ENCODE results near the gene CMIP.
"Not testable (repeated sequence)": the region's sequence is repeated elsewhere in the genome, so short reads cannot be mapped to it uniquely, and the experiment has no call there.

Gene CMIP

DNA sequence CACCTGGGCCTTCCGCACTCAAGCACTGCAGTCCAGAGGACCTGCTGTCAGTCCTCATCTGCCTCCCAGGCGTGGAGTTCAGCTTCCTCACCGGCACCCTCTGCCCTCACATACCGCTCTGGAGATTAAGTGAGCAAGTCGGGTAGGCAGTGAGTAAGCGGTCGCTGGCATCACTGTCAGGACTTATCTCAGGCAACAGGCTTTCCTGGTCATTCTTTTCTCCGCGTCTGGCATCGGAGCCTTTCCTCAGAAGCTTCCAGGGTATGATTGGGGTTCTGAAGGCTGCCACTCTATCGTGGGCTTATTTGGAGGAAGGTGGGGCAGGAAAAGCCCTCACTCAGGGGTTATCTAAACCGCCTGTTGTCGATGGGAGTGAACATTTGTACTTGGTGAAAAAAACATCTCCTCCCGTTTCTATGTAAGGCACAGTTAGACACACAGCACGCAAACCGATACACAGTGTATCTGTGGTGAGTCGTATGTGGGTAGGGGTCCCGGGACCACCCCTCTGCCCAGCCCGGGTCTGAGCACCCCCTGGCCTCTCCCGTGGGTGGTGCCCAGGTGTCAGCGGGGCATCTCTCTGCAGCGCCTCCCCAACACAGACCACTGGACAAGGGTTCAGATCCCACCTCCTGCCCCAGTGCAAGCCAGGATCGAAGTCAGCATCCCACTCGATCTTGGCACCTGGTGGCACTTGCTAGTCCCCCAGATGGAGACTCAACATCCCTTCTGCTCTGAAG, 242.0 kb downstream of the CMIP start:
- DNase-seq (ENCODE audit: low read depth) = no peak

DNA sequence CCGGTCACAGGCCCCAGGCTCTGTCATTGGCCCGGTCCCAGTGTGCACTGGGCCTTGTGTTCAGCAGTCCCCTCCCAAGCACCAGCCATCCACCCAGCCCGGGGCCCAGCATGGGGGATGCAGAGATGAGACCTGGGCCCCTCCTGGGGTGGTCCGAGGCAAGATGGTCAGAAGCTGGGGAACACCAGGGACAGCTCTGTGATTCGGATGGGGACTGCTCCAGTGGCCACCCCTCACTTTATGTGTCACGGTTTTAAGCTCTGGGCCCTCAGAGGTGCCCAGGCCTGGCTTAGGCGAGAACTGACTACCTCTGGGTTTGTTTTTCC, 242.5 kb downstream of the CMIP start:
- DNase-seq (ENCODE audit: low read depth) = no peak

DNA sequence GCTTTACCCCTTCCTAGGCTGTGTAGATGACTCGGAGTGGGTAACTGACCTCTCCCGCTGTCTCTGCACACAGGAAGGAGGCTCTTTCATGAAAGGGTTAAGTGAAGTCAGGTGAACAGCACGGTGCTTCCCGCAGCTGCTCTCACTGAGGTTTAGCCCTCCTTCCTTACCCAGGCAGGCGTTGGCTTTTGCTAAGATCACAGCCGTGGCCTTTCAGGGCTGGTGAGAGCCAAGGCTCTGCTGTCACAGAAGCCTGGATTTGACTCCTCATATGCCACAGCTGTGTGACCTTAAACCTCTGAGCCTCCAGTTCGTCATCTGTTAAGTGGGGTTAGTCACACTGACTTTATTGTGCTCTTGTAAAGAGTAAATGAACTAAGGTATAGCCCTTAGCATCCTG, 243.6 kb downstream of the CMIP start:
- no peak for DNase-seq (ENCODE audit: low read depth)

DNA sequence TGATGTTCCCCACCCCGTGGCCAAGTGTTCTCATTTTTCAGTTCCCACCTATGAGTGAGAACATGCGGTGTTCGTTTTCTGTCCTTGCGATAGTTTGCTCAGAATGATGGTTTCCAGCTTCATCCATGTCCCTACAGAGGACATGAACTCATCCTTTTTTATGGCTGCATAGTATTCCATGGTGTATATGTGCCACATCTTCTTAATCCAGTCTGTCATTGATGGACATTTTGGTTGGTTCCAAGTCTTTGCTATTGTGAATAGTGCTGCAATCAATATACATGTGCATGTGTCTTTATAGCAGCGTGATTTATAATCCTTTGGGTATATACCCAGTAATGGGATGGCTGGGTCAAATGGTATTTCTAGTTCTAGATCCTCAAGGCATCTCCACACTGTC, 244.2 kb downstream of the CMIP start:
- DNase-seq (ENCODE audit: low read depth) = not testable (repeated sequence)

DNA sequence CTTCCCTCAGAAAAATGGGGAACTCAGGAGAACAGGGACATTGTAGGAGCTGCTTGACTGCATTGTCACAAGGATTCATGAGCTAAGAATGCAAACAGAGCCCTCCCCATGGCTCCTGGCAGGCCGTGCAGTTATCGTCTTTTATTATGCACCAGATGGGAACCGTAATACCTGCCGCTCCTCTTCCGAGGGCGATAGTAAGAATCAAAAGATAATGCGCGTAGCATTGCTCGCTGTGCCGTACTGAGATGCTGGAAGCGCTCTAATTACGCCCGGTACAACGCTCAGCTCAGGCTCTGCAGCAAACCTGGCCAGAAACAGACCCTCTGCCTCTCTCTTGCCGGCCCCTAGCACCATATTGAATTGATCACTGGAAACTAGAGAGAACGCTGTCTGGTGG, 247.4 kb downstream of the CMIP start:
- no peak for DNase-seq (ENCODE audit: low read depth)

DNA sequence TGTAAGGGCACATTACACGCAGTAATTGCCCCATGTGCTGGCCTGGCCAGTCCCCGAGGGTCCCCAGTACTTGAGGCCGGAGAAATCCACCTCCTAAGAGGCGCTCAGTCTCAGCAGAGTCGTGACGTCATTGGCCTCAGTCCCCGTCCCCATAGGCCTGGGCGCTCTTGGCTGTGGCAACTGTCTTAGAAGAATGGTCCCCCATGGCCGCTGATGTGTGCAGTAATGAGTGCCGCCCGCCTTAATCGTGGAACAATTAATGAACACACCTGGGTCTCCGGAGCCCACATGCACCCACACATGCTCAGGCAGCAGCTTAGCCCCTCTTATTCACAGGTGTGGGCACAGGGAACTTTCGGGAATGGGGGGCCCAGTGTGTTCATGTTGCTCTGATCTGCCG, 248.0 kb downstream of the CMIP start:
- DNase-seq (ENCODE audit: low read depth) = no peak

DNA sequence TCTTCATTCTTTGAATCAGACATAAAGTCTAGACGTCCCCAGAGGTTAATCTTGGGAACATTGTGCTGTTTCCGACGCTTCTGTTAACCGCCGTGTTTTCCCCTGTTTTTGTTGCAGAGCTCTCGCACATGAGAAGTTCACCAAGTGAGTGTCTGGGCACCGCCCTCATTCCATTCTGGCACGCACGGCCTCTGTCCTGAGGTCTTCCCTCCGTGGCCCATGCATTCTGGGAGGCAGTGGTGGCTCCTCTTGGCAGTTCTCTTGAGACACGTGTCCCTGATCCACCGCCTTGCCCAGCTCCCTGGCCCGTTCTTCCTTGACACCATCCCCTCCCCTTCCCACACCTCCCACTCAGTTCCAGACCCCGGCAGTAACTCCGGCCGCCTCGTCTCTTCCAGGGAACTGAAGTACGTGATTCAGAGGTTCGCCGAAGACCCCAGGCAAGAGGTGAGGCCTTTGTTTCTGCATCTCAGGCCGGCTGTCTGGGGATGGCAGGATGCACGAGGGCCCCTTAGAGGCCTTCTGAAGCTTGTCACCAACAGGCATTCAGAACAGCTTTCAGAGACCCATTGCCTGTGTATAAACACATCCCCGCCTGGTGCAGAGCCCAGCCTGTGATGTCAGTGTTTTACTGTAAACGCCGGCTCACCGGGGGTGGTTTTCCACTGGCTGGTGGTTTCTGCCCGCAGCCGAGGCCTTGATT, 248.6 kb downstream of the CMIP start:
- no peak for DNase-seq (ENCODE audit: low read depth)

DNA sequence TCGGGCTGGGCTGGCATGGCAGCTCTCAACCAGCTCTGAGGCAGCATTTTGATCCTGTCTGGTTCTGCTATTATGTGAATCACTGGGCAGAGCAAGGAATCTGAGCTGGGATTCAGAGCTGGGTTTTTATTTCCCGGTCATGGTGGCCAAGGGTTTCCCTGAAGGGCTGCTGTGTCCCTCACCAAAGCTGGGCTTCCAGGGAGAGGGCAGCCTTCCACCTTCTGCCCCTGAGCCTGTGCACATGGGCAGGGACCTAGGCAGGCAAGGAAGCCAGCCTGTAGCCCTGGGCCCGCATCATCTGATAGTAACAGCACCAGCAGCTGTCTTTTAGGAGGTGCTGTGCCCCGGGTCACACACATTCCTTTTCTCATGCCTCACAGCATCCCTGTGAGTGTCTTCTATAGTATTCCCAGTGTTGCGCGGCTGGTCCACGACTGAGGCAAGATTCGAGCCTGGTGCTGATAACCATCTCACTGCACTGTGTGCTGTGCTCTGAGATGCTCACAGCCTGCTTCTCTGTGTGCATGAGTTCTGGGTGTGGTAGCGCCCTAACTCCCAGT, 249.2 kb downstream of the CMIP start:
- no peak for DNase-seq (ENCODE audit: low read depth)

DNA sequence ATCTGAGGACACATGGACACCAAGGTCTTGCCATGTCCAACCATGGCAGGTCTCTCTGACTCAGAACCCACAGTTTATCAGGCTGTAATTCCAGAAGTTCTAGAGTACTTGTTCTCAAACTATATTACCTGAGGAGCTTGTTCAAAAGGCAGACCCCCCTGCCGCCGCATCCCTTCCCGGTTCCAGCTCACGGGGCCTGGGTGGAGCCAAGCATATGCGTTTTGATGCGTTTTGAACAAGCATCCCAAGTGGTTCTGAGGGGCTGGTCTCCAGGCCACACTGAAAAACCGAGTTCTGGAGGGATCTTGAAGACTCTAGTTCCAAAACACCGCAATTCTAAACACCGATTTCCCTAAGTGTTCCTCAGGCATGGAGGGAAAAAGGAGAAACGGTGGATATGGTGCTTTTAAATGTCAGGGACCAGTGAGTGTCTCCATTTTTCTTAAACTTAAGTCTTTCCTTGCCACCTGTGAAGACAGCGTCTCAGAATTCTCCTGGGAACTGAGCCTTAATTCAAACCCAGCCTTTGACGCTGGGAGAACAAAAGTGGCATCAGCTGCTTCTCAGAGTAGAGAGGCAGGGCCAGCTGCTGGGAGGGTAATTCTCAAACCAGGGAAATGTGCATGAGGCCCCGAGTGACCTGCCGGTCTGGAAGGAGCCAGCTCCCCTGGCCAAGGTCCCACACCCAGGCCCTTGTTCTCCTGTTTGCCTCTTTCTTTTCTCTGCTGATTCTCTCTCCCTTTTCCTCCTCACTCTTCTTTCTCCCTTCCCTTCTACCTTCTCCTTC, 250.1 kb downstream of the CMIP start:
- DNase-seq (ENCODE audit: low read depth) = no peak

DNA sequence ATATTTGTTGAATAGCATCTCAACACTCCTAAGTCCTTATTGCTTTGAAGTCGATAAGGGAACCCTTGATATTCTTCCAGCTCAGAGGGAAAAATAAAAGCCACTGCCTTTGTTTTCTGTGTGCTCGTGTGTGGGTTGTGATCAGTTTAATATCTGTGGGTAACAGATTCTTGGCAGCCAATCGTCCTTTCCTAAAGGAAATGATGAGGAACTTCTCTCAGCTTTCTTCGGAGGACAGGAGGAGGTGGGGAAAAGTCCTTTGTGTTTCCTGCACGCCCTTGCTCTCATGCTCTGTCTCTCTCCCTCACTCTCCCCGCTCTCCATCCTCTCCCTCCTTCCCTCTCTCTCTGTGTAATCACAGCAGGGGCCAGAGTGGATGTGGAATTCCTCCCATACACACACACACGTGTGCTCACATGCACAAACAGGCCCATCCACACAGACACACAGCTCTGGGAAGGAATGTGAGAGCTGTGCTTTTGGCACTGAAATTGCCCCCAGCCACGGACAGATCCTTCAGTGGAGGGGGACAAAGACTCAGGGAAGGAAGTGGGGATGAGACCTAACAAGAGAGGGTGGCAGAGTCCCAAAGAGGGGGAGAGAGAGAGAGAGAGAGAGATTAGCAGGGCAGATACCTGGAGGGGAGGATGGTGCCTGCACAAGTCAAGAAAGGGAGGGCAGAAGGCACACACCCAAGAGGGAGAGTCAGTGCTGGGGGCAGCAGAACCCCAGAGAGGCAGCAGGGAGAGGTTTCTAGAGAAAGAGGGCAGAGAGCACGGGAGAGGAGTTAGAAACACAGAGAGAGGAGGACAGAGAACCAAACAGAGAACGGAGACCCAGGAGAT, 250.9 kb downstream of the CMIP start:
- no peak for DNase-seq (ENCODE audit: low read depth)

DNA sequence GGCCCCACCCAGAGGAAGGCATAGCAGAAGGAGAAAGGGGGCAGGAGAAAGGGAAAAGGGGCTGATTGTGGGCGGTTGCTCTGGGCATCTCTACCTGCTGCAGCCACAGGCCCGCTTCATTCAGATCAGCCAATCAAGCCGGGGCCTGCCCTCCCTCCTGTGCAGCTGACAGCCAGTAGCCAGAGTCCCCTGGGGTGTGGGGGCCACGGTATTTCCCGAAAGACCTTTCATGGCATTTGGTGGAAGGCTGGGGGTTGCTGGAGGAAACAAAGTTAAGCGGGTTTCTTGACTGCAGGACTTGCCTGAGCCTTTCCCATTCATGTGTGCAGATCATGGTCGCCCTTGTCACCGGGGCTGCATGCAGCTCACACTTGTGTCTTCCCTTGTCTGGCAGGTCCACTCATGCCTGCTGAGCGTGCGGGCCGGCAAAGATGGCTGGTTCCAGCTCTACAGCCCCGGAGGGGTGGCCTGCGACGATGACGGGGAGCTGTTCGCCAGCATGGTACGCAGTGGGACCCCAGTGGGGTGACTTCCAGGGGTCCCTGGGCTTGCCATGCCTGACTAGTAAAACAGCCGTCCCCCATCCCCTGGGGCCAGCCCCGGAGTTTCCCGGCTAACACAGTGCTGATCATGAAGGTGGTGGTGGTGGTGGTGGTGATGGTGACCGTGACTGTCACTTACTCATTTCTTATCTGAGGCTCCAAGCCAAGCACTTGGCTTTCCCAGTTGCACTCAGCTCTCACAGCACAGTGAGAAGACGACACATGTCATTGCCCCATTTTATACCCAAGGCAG, 251.8 kb downstream of the CMIP start:
- DNase-seq (ENCODE audit: low read depth) = no peak

DNA sequence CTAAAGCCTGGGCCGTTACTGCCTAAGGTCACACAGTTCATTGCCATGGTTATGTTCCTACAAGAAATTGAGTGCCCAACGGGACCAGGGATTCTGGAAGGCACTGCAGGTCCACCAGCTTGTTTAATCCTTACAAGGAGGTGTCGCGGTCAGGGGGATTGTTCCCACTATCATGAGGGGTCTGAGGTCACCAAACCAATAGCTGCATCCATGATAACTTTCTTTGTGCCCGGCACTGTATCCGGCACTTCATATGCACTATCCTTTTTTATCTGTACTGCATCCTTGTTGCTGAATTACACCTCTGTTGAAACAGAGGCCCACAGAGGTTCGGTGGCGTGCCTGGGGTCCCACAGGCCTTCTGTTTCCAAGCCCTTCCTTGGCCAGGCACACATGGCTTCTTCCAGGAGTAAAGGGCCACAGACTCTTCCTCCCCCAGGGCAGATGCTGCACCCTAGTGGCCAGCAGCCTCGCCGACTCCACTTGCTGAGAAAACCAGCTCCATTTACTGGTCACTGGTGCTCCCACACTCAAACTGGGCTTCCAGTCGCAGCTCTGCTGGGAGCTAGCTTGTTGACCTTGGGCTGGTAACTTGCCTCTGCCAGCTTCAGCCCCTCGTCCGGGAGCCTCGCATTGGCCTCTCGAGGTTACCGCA, 252.5 kb downstream of the CMIP start:
- DNase-seq (ENCODE audit: low read depth) = peak; percentile 34

DNA sequence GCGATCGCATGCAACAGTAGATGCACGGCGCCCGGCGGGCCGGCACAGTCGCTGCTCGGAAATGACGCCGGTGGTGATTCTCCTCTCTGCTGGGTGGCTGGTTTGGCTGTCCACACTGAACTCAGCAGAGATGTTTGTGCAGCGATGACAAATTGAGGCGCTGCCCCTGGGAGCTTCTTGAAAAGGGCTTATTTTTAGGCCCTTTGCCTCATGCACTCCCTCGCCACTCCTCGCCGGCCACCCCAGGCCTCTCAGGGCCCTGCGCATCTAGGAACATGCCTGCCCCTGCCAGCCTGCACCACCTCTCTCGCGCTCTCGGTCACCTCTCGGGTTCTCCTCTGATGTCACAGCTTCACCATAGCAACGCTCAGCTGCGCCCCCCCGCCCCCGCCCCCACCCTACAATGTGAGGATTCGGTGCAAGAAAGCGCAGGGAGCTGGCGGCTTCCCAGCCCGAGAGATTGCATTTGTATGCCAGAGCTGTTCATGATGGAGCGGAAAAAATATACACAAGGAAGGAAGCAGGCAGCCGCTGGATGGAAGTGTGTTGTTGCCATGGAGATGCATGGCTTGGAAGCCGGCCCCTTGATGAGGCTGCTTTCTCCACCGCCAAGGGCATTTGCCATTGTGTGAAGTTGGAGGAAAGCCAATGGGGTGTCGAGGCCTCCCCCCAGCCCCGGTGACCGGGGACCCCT, 253.2 kb downstream of the CMIP start:
- DNase-seq (ENCODE audit: low read depth) = no peak

DNA sequence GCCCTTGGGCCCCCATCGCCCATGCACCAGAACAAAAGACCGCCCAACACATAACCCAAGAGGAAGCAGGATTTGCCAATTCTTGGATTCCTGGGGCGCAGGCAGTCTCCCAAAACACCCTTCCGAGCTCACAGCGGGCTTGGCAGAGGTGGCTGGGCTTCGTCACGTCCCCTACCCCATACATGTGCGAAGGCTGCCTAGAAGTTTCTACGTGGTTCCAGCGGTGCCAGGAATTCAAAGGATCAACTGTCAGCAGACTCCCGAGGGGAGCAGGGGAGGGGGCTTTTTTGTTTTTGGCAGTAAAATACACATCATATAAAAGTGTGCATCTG, 253.7 kb downstream of the CMIP start:
- no peak for DNase-seq (ENCODE audit: low read depth)

DNA sequence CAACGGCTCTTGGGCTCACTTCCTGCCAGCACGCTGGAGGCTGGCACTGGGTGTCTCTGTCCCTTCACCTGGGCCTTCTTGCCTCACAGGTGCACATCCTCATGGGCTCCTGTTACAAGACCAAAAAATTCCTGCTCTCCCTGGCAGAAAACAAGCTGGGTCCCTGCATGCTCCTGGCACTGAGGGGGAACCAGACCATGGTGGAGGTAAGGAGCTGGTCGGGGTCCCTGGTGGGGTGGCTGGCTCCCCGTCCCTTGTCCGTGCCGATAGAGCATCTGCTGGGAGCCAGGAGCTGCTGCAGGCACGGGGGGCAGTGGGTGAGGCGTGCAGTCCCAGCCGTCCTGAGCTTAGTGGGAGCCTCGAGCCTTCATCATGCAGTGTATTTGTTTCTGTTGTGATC, 255.0 kb downstream of the CMIP start:
- no peak for DNase-seq (ENCODE audit: low read depth)

DNA sequence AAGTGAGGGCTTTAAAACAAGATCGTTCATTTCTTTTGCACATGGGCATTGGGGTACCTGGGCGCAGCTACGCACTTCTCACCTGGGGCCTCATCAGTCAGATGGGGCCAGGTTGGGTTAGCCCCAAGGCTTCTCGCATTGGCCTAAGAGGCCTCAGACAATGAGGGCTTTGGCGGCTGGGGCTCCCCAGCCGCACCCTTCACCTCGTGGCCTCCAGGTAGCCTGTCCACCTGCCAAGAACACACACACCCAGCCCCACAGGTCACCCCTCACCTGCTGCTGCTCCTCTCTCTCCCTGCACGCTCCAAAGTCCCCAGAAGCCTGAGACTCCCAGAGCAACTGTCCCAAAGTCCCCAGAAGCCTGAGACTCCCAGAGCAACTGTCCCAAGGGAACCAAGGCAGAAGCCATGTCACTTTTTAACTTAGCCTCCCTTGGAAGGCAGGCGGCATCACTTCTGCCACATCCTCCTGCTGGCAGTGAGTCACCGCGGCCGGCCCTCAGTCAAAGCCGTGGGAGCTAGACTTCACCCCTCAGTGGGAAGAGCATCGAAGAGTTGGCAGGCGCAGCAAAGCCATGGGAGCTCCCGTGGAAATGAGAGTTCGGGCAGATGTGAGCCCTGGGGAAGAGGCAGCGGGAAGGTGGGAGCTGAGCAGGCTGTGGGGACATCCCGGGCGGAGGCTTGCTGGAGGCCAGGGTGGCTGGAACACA, 255.6 kb downstream of the CMIP start:
- no peak for DNase-seq (ENCODE audit: low read depth)

DNA sequence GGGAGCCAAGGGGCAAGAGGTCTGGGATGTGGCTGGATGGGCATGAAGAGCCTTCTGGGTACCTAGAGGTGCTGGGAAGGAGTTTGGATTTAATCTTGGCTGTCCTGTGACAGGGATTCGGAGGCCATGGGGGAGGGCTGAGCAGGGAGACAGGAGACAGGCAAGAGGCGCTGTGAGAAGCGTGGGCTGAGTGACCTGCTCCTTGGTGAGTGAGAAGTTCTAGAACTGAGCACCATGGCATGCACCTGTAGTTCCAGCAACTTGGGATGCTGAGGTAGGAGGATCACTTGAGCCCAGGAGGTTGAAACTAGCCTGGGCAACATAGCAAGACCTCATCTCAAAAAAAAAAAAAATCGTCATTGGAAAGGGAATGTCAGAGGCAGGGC, 256.2 kb downstream of the CMIP start:
- no peak for DNase-seq (ENCODE audit: low read depth)

DNA sequence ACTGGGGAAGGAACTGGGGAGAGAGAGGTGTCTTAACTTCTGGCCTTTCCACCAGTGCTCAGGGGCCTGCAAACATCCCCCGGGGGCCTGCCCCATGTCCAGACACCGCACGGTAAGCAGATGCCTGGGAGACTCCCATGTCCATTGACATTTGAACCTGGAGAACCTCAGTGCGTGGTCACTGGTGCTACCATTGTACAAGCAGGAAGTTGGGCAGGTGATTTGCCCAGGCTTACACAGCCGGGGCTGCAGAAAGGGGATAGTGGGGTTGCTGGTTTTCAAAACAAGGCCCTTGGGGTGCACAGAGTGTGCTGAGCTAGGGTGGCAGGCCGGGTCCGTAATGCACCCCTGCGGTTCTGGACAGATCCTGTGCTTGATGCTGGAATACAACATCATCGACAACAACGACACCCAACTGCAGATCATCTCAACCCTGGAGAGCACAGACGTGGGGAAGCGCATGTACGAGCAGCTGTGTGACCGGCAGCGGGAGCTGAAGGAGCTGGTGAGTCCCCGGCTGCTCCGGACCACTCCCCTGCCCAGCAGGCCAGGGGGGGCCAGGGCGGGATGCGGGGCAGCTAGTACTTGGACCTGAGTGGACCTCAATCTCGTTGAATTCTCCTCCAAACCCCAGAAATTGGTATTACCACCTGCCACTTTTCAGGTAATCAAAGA, 256.8 kb downstream of the CMIP start:
- DNase-seq (ENCODE audit: low read depth) = no peak

DNA sequence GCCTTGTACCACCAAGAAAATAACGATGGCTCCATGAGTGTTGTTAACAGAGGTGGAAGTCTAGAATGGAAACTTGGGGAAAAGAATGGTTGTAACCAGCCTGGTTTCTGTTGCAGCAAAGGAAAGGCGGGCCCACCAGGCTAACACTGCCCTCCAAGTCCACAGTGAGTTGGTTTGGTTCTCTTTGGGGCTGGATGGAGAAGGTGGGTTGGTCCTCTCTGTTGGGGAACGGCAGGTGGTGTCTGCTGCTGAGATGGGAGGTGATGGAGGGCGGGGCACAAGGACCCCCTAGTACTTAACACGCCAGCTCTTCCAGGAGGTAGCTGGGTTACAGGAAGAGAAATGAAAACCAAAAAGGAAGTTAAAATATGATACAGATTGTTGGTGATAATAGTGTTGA, 257.9 kb downstream of the CMIP start:
- no peak for DNase-seq (ENCODE audit: low read depth)

All from fibroblast of the conjunctiva (primary cell).